GM10248 (cell line): Measurements from ENCODE around the gene MCF2L.

Source experiments
- CTCF ChIA-PET: fragments of 300-600 bp; sonication (Branson Sonifier 250); formaldehyde crosslinking; extraction: SDS; loops from one replicate; lab custom pipeline; 2021; ENCODE audit warnings: antibody characterized with exemption; lab: Yijun Ruan, JAX
- POLR2A ChIA-PET: fragments of 350-650 bp; sonication (Branson Sonifier 250); formaldehyde crosslinking; extraction: SDS; loops from one replicate; lab custom pipeline; 2020; ENCODE audit warnings: antibody characterized with exemption; lab: Yijun Ruan, JAX
- DNase-seq: peaks from one replicate; pipeline ENCODE4 v3.0.0; 2012; ENCODE audit errors: extremely low spot score
- TF ChIP-seq, protein P1 (sequence below): IDR thresholded peaks from 2 replicates; pipeline ENCODE4 v1.5.1; 2012; ENCODE audit warnings: mild to moderate bottlenecking, low read depth; ENCODE audit errors: extremely low read depth, missing control alignments, control extremely low read depth

Gene MCF2L

GRCh38 chr13:112997188-112998130, 28.4 kb downstream of the MCF2L start:
- TF ChIP-seq, protein P1, sequence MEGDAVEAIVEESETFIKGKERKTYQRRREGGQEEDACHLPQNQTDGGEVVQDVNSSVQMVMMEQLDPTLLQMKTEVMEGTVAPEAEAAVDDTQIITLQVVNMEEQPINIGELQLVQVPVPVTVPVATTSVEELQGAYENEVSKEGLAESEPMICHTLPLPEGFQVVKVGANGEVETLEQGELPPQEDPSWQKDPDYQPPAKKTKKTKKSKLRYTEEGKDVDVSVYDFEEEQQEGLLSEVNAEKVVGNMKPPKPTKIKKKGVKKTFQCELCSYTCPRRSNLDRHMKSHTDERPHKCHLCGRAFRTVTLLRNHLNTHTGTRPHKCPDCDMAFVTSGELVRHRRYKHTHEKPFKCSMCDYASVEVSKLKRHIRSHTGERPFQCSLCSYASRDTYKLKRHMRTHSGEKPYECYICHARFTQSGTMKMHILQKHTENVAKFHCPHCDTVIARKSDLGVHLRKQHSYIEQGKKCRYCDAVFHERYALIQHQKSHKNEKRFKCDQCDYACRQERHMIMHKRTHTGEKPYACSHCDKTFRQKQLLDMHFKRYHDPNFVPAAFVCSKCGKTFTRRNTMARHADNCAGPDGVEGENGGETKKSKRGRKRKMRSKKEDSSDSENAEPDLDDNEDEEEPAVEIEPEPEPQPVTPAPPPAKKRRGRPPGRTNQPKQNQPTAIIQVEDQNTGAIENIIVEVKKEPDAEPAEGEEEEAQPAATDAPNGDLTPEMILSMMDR: no peak
- ChIA-PET POLR2A (no interaction called here), CTCF (no interaction called here)
- no peak for DNase-seq

GRCh38 chr13:112998521-112999280, 29.7 kb downstream of the MCF2L start:
- no peak for DNase-seq
- TF ChIP-seq, protein P1: no peak
- ChIA-PET CTCF (no interaction called here), POLR2A (no interaction called here)

- POLR2A ChIA-PET: no interaction called here
- no peak for DNase-seq
- TF ChIP-seq, protein P1: no peak
- CTCF ChIA-PET: interaction anchor here (1.0 kb wide), 1 partner anchor 30 kb away, joined by 3 read pairs; no protein-coding TSS in a partner anchor
Measured at GRCh38 chr13:112999414-113000177, 30.6 kb downstream of the MCF2L start.

GRCh38 chr13:113000575-113000974, 31.6 kb downstream of the MCF2L start:
- ChIA-PET CTCF (interaction anchor here (1.0 kb wide), 1 partner anchor 29 kb away, joined by 3 read pairs; no protein-coding TSS in a partner anchor), POLR2A (no interaction called here)
- DNase-seq: no peak
- TF ChIP-seq, protein P1: no peak

DNA sequence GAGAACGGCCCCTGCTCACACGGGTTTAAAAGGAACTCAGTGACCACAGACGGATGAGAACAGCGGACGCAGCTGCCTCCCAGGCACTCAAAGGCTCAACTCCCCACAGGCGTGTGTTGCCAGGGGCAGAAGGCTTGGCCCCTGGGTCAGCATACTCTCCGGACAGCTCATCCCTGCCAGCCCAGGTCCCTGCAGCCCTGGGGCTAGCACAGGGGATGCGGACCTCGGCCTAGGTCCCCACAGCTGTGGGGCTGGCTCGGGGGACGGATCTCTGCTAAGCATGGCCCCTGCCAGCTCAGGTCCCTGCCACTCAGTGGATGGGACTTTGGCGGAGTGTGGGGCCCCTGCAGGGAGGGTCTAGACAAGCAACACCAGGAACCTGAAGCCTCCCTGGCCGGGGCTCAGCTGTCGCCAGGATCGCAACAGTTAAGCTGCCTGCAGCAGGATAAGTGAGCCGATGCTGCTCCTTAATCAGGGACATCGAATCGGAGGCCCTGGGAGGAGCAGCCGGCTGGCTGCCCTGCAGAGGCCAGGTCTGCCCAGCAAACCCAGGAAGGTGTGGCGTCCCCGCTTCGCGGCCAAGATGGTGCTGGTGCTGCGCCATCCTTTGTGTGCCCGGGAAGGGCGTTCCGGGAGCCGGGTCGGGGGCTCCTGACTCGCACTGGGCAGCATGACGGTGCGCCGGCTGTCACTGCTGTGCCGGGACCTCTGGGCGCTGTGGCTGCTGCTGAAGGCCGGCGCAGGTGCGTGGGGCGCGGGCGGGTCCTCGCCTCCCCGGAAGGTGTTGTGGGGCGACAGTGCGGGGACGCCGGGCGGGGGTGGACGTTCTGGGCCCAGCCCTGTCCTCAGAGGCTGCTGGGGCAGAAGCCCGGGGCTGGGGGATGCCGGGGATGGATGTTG, 32.5 kb downstream of the MCF2L start:
- TF ChIP-seq, protein P1: no peak
- ChIA-PET CTCF (no interaction called here), POLR2A (no interaction called here)
- no peak for DNase-seq
